Measurements from ENCODE around the gene HSF4. TPM values are rescaled to one million over a fixed set of nuclear protein-coding genes. Genes with fewer than 3 reads are reported as not detected.

The HSF4 gene
- total RNA-seq, 1 experiment from 2014 or later, result 1.2 TPM

- no peak overlapping the region; a peak in 1 of 7 replicates for H3K27ac Mint-ChIP-seq
- no CpG with 5 or more reads among the region's 3 CpGs for WGBS (ENCODE audit: extremely low coverage, insufficient read length, low lambda C conversion rate)
- H3K23ac ChIP-seq (ENCODE audit: insufficient read length, low read depth, low read length), result no peak overlapping the region
These were observed 35.7 kb upstream of the HSF4 start for GRCh38 chr16:67128887-67129286.

More at GRCh38 chr16:67128887-67129286, 35.7 kb upstream of the HSF4 start:
- Histone ChIP-seq H3K4me2 (ENCODE audit: insufficient read depth, insufficient read length, low read length) (no peak overlapping the region), H4K8ac (replicated peaks; ENCODE audit: insufficient read length, low read depth, low read length) (no peak overlapping the region), H4K91ac (ENCODE audit: insufficient read length, low read depth, low read length) (no peak overlapping the region), H2BK15ac (ENCODE audit: low read depth, low read length) (no peak overlapping the region), H3K23me2 (ENCODE audit: insufficient read length, low read depth, low read length, poor library complexity, severe bottlenecking) (no peaks in the 10 kb centered on the region), H2BK20ac (ENCODE audit: low read depth, low read length, poor library complexity, severe bottlenecking) (no peak overlapping the region), H3K9me3 (ENCODE audit: control insufficient read depth, low read depth, low read length) (no peaks in the 10 kb centered on the region), H3K14ac (ENCODE audit: insufficient read depth, low read length) (no peak overlapping the region), H3K79me2 (ENCODE audit: insufficient read depth, low read length) (no peaks in the 10 kb centered on the region), H2BK5ac (ENCODE audit: insufficient read length, low read length) (no peak overlapping the region), H4K5ac (ENCODE audit: insufficient read length, low read depth, low read length) (no peak overlapping the region), H3K4ac (ENCODE audit: low read depth, low read length) (no peak overlapping the region), H2BK12ac (ENCODE audit: insufficient read length, low read depth, low read length) (no peak overlapping the region), H3K79me1 (ENCODE audit: insufficient read depth, low read depth, low read length, poor library complexity, severe bottlenecking) (no peaks in the 10 kb centered on the region), H3K27me3 (ENCODE audit: insufficient read depth, low read length) (no peaks in the 10 kb centered on the region), H4K20me1 (ENCODE audit: control insufficient read depth, insufficient read depth, insufficient read length) (no peaks in the 10 kb centered on the region), H3K18ac (ENCODE audit: insufficient read length, low read depth, low read length) (no peak overlapping the region), H3K4me1 (ENCODE audit: insufficient read depth, low read length) (no peaks in the 10 kb centered on the region), H3K56ac (ENCODE audit: insufficient read length, low read depth, low read length) (no peak overlapping the region), H2AK5ac (ENCODE audit: insufficient read length, low read length) (no peak overlapping the region), H3K27ac (ENCODE audit: insufficient read length, low read depth, low read length) (no peak overlapping the region), H3K9ac (ENCODE audit: extremely low read depth, insufficient read length, low read length) (no peak overlapping the region), H3T11ph (ENCODE audit: low read length) (no peak overlapping the region), H2AFZ (ENCODE audit: low read length) (no peak overlapping the region), H2BK120ac (ENCODE audit: low read depth, low read length, poor library complexity, severe bottlenecking) (no peak overlapping the region)
- no peaks in the 10 kb centered on the region for H3K4me1 Mint-ChIP-seq
- H3K9me3 Mint-ChIP-seq, result no peaks in the 10 kb centered on the region
- H3K36me3 Mint-ChIP-seq (ENCODE audit: insufficient read depth in 1 of 3, low read depth in 3 of 3), result peaks cover 7 to 44% (median 29%) of the 10 kb centered on the region in 3 experiments; a peak in 6 of 7 replicates
- H3K4me3 Mint-ChIP-seq, result no peak overlapping the region
- no peak for DNase-seq
- no peaks in the 10 kb centered on the region for H3K27me3 Mint-ChIP-seq (ENCODE audit: low read depth)
- TF ChIP-seq CTCF (conservative IDR thresholded peaks at IDR 0.05), result no peak

Data from H9 (cell line).